ENCODE measurements around the gene NREP.

Gene NREP, protein sequence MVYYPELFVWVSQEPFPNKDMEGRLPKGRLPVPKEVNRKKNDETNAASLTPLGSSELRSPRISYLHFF

DNA sequence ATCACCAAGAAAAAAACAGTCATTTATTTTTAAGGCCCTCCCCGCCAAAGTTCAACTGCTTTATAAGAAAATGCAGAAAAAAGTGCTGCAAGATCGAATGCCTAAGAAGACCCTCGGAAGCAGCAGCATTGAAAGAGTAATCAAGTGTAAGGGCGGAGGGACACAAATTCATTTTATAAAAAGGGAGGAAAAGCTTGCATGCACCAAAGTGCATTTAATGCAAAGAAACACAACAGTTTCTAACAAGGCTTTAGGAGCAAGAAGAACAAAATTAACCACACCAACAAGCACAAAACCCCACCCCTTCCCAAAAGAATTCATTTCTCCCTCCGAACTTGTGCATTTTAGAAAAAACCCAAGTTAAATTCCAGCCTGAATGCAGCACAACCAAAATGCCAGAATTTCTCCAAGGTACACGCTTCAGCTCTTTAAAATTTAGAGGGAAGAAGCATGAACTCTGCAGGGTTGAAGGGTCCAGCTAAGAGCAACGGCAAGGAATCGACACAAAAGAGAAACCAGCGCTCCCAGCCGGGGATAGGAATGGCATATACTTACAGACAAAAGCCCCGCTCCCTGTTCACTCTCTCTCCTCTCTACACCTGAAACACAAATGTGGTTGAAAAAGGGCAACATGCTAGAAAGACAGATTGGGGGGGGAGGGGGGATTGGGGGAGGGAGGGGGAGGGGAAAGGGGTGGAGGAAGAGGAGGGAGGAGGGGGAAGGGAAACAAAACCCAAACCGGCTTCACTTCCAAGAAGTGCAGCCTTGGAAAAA is at the start of gene NREP:
TSS of gene NREP (minus strand) at position 614 of the 774 bp plus-strand sequence. CDS start 1,422 bp downstream, outside the sequence.
- peak; percentile 33 to 49 for DNase-seq

DNA sequence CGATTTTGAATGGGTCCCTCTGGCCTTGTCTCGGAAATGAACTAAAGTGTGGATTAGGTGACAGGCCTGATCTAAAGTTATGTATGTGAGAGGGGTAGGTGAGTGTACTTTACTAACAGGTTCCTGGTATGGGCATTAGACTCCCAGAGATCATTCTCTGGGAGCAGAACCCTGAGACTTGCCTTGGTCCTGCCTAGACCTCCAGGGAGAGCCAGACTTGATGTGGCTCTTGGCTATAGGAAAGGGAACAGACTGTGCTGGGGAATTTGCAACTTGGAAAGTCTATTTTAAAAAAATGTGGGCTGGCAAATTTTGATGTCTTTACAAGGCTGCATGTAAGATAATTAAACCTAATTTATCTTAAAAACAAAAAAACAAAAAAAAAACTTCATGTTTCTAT is 49.8 kb upstream of the NREP start:
- no peak for DNase-seq

DNA sequence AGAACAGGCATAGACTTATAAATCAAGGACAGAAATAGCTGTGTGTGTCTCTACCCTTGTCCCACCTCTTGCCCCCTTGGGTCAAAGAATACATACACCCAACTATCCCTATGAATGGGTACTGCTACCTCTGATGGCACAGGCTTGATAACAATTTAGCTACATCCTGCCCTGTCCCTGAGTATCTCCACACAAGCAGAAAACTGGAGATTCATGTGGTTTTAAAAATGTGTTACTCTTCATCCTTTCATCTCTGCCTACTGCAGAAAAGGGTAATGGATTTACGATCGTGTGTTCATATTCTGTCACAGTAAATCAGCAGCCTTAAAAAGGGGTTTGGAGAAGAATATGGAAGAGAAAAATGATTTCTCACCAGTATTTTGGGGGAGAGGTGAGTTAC is 49.2 kb upstream of the NREP start:
- DNase-seq, result no peak

DNA sequence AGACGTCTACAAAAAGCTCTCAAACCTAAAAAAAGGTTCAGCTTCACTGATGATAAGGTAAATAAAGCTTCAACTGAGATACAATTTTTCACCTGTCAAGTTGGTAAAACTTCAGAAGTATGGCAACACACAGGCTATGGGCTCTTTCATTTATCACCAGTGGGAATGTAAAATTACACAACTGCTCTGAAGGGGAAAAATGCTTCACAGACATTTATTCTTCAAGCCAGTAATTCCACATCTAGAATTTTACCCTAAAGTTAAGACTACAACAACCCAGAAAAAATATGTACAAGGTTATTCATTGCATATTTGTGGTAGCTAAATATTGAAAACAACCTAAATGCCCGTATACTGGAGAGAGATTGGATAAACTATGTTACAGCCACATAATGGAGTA is 48.1 kb upstream of the NREP start:
- no peak for DNase-seq

DNA sequence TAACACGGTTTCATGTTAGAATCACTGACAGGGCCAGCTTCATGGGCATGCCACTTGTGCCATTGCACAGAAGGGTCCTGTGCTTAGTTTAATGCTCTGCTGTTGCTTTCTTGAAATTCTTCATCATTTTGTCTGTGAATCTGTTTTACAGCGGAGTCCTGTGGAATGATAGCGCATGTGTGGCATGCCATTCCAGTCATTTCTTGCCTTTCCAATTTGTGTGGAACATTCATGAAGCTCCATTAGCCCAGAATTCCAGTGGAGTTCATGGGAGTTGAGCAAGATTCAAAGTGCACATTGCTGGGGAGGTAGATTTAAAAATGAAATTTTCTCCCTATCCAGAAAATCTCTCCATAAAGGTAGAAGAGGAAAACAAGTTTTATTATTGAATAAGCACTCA is 43.4 kb upstream of the NREP start:
- no peak for DNase-seq

DNA sequence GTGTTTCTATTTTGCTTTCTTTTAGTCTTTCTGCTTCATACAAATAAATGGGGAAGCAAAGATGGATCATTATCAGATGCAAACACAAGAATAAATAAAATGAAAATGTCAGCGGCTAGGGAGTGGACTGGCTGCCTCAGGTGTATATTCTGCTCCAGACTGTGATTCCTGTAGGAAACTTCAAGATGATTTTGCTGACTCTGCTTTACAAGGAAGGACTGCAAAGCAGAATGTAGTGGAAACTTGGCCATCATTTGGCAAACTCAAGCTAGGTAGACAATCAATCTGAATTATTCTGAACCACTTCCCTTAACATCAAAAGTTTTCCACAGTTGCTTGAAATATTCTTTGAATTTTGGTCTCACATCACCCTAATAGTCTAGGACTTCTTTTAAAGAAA is 38.1 kb upstream of the NREP start:
- no peak for DNase-seq

DNA sequence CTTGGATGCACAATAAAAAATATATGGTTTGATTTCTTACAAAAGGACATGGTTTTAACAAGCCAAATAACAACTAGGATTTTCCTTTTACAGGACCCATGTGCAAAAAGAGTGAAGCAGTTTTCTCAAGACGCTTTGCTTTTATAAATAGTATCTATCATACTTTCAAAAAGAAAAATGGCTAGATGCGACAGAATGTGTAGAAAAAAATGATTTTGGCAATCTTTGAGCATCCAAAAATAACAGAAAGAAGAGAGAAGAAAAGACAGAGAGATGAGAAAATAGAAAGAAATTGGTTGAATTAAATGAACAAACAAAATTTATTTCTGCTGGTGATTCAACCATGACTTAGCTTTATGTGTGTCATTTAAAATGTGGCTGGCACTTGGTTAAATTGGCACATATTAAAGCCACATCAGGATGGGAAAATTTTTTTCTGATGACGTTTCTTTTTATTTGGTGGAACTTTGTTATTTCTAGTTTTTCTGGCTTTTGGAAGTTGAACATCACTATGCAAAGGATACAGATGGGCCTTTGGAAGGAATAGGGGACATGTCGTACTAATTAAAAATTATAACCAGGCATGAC is 35.6 kb upstream of the NREP start:
- no peak for DNase-seq

DNA sequence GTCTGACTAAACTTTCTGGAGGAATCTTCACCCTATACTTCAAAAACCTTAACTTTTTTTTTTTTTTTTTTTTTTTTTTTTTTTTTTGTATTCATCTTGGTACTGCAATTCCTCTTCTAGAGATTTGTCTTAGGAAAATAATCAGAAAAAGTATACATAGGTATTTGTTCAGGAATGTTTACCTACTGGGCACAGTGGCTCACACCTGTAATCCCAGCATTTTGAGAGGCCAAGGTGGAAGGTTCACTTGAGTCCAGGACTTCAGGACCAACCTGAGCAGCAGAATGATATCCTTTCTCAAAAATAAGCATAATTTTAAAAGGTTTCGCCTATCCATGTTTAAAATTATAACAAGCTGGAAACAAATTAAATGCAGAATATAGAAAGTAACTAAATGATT is 33.3 kb upstream of the NREP start:
- DNase-seq, result no peak

DNA sequence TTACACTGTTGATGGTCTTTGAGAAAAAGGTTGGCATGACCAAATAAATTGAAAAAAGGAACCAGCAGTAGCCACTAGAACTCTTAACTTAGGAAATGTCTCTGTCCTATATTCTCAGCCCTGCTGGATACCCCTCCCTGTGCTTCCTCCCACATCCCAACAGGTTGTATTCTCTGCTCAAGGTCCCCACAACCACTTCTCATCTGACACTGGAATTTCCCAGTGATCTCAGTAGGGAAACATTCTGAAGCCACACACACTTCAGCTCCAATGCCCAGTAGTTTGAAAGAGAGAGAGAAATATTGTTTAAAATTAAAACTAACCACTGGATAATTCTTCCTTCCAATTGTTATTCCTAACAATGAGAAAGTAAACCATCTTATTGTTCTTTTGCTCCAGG is 30.0 kb upstream of the NREP start:
- DNase-seq, result no peak

DNA sequence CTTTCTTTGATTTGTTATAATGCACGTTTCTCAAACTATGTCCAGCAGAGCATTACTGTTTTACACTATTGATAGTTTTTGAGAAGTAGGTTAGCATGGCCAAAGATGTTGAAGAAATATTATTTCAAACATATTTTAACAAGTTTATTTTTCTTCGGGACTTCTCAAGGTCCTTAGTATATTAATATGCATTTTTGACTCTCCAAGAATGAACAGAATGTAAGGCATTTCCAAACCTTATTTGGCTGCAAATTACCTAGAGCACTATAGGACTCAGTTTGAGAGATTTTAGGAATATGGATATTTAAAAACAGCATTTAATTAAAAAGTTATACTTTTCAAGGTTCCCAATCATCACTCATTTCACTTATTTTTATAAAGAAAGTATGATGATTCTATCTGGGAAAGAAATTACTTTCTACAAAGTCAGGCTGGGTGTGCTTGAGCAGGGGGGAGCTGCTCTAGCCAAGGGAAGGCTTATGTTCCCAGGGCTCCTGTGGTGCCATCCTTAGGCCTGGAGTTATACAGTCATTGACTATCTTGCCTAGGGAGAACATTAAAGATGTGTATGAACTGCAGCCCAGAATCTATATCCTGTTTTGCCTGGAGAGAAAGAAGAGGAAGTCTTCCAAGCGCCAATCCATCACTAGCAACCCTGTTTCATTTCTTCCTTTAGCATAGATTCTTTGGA is 27.6 kb upstream of the NREP start:
- DNase-seq, result no peak

DNA sequence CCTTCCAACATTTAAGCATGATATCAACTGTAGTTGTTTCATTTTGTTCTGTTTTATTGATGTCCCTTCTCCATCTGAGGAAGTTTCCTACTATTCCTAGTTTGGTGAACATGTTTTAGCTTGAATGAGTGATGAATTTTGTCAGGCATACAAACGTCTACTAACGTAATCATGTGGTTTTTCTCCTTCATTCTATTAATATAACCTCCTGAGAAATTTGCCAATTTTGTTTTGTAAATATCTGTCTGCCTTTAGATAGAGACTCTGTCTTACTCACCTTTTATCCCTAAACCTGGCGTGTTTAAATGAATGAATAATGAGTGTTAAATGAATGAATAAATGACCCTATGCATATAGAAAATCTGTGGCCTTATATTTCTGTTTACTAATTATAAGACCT is 26.5 kb upstream of the NREP start:
- DNase-seq, result no peak

DNA sequence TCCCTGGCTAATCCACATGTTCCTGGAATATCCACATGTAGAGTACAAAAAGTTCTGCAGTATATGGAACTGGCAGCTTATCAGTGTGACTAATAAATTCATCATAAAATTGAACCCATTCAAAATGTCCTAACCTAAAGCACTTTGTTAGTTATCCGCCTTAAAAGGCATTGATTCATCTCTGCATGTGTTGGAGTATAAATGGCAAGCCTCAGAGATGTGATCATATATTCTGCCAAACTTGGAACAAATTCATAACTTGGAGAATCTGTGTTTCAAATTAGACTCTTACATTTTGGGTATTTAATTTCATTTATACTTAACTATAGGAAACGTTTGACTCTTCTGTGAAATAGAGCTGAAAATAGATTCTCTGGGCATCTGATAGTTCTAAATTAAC is 25.2 kb upstream of the NREP start:
- no peak for DNase-seq

DNA sequence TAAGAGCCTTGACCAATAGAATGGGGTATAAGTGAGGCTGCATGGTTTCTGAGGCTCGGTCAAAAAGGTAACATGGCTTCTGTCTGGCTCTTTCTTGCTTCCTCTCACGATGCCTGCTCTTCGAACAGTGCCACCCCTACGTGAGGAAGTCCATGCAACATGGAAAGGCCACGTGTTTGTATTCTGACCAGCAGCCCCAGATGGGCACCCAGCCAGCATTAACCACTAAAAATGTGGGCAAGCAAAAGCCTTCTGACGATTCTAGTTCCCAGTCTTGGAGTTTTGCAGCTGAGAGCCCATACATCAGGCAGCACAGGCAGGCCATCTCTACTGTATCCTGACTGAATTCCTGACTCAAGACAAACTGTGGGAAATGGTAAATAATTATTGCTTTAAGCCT is 24.2 kb upstream of the NREP start:
- DNase-seq, result peak; percentile 55 to 56

DNA sequence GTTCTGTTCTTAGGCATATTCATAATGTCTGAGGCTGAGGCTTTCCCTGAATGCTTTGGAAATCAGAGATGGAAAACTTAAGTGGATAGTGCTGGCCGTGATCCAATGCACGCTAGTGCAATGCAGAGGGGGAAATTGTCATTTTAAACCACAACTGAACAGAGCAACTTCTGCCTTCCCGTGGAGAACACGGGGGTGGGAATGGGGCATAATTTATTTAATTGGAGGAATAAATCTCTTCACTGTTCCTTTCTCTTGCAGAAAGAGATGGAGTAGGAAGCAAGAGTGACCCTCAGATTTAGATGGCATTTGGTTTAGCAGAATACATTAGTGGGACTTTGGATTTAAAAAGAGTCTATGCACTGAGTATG is 22.9 kb upstream of the NREP start:
- peak; percentile 31 to 42 for DNase-seq

DNA sequence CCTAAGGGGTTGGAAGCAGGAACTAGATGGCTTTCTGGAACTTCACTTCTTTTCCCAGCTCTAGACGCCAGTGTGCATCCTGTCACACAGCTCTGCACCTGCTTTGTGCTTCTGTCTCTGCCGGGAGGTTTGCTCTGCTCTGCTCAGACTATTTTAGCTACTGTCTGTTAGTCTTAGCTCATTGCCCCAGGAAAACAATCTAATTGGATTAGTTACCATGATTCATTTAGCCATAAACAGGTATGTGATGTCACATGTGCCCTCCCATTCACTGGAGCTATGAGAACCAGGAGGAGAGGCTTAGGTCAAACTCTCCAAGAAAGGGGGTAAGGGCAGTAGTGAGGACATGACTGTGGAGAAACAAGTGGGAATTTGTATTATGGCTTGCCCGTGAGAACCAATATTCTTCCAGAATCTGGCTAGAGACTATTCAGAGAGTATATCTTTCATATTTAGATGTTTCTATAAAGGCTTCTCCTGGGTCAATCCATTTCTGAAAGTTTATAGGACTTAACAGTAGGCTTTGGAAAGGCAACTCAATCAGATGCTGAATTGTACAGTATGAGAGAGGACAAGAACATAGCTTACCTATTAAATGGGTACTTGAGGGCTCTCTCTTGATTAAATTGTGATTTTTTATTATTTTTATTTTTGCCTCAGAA is 22.4 kb upstream of the NREP start:
- DNase-seq, result no peak

DNA sequence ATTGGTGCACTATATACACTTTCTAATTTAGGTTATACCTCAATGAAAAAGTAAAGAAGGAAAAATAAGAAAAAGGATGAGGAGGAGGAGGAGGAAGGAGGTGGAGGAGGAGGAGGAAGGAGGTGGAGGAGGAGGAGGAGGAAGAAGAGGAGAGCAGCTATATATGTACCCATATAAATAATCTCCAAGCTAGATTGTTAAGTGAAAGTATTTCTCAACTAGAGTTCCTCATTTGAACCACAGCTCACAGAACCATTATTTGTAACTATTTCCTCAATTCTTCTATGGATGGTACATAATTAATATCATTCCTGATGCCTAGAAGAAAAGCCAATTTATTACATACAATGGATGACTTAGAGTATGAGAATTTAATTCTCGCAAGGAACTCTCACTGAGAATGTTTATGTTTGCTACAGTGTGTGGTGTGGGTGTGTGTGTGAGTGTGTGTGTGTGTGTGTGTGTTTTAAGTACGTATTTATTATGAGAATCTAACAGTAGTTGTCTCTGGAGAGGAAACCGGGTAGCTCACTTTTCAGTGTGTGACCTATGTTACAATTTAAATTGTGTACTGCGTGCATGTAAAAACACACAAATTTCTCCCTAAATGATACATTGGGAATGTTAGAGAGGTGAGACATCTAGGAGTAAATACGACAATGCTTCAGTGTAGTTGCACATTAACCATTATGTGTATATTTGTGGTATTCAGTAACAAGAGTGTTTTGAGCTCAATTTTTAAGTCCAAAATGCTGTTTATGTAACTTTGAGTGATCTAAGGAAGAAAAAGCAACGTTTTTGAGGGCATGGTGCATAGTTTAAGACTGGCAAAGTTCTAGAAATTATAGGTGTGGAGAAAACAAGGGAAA is 20.2 kb upstream of the NREP start:
- DNase-seq, result peak; percentile 56 to 57

DNA sequence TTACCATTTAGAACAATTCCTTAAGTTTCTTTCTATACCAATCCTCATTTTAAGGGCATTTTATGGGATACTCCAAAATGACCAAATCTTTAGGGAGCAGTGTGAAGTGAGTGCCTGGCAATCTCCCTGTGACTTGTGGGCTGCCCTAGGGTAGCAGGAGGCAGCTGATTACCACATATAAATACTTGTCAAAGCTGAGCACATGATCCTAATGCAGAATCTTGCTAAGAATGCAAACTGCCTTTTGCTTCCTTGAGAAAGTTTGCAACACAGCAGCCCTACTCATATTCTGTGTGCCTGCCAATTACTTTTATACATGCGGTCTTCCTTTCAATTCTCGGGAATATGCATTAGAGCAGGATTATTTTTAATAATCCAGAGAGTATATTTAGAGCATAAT is 18.2 kb upstream of the NREP start:
- peak; percentile 69 to 91 for DNase-seq

DNA sequence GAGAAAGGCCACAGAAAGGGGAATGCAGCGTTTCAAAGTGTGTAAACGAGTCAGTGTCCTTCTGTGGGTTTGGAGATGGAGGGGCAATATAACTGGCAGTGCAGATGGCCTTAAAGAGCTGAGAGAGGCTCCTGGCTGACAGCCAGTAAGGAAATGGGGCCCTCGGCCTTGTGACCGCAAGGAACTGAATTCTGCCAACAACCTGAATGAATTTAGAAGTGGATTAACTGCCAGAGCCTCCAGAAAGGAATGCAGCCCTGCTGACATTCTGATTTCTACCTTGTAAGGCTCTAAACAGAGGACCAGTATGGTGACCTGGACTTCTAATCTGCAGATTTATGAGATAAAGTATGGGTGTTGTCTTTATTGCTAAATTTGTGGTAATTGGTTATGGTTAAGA is 17.5 kb upstream of the NREP start:
- DNase-seq, result no peak

DNA sequence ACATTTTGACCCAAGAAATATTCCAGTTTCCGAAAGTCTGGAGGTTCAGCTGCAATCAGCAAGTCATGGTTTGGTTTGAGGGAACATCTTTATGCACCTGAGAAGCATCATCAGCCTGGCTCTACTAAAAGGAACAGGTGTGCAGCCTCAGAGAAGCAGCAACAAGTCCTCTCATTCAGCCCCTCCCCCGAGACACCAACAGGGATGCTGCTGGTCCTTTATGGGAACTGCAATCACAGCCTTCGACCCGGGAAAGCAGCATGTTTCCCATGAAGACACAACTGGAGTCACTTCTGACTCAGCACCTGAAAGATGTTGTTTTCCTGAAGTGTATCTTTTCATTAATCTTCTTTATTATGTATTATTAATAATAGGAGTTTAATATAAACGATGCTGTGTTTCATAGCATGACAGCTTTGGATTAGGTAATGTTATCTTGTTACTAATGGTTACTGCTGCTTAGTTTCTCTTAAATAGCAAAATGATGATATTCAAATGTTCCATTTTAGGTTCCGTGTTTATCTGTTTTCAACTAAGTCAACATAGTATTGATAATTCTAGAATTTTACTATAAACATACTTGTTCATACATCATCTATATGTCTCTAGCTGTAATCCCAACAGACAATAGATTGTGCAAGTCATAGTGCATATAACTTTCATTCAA is 15.6 kb upstream of the NREP start:
- DNase-seq, result no peak

DNA sequence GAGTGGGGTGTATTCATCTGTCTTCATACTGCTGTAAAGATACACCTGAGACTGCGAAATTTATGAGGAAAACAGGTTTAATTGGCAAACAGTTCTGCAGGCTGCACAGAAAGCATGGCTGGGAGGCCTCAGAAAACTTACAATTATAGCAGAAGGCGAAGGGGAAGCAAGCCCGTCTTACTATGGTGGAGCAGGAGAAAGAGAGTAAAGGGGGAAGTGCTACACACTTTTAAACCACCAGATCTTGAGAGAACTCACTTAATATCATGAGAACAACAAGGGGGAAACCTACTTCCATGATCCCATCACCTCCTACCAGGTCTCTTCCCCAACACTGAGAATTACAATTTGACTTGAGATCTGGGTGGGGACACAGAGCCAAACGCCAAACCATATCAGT is 12.5 kb upstream of the NREP start:
- DNase-seq, result no peak

DNA sequence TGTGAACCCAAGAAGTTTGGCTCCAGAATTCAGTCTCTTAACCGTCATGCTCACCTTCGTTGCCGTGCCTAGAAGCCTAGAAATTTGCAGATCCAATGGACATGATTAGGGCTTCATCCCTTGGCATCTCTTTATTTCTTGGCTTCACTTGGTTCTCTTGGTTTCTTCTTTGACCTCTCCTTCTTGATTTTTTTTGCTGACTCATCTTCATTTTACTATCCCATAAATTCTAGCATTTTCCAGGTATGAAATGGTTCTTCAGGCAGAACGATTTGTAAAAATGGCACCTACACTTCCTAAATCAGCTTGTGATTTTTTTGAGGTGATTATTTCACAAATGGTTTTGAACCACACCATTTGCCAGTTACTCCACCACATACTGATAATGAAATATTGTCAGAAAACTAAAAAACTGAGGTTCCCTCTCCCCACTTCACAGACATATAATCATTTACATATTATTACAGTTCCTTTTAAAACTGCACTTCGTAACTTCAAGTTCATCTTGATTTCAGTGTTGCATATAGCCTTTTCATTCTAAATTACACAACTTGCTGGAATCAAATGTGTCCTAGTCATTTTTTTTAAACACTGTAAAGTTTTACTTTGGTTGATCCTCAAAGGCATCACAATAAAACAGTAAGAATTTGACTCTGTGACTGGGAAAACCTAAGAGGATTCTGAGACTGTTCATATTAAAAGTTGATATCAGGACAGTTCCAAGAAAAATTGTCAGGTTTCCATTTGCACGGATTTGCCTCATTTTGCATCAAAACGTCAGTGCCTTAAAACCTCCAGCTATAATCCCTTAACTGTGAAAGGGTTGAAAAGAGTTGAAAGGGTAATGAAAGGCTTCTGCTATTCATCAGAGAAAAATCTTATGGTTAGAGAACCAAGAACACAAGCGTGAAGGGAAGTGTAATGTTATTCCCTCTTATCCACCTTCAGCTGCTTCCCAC is 8.9 kb upstream of the NREP start:
- peak; percentile 52 to 54 for DNase-seq

Data from inflammatory macrophage treated with lipopolysaccharide for 1 hour (primary cell).